AG20443 (cell line): ENCODE results near the gene MEF2D.

Source experiments
- DNase-seq: peaks from one replicate; pipeline ENCODE4 v3.0.0; 2012; ENCODE audit warnings: low spot score, mixed read lengths

MEF2D gene

DNA sequence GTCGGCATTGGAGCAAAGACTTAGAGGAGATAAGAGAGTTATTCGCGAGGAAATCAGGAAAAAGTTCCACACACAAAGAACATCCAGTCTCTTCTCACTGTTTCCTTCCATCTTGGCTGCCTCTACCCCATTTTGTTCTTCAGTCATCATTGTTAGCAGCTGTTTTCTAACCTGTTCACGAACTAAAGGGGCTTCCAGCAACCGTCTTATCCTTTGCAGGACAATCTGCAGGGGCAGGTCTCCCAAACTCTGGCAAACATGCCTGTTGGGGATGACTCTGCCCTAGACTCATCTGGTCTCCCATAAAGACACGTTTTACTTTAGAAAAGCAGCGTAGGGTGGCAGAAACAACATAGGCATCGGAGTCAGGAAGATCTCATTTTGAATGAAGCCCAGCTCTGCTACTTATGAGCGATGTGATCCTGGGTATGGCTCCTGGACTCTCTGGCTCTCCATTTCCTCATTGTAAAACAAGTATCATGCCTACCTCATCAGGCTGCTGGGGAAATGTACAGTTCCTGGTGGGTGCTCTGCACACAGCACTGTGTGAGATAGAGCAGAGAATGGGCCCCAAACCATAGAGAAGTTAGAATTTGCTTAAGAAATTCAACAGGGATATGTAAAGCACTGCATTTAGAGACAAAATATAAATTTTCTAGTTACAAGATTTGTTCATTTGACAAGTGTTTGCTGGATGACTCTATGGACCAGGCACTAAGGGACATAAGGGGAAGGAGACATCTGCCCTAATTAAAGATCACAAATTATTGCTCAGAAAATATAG is 59.7 kb downstream of the MEF2D start:
- no peak for DNase-seq

DNA sequence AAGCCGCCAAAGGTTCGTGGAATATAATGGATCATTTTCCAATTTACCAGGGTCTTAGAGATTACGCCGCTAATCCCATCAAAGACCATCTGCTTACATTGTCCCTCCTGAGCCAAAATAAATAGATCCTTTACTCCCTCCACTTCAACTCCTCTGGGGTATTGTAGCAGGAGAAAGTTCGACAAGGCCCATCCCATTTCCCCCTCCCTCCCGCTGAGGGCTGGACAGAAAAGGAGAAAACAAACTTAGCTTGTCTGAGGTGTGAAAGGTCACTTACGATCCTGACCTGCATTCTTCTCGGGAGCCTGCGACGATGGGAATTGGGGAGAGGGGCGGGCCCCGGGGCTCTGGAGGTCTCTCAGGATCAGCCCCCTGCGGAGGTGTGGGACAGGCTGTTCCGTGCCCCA is 60.8 kb downstream of the MEF2D start:
- no peak for DNase-seq

DNA sequence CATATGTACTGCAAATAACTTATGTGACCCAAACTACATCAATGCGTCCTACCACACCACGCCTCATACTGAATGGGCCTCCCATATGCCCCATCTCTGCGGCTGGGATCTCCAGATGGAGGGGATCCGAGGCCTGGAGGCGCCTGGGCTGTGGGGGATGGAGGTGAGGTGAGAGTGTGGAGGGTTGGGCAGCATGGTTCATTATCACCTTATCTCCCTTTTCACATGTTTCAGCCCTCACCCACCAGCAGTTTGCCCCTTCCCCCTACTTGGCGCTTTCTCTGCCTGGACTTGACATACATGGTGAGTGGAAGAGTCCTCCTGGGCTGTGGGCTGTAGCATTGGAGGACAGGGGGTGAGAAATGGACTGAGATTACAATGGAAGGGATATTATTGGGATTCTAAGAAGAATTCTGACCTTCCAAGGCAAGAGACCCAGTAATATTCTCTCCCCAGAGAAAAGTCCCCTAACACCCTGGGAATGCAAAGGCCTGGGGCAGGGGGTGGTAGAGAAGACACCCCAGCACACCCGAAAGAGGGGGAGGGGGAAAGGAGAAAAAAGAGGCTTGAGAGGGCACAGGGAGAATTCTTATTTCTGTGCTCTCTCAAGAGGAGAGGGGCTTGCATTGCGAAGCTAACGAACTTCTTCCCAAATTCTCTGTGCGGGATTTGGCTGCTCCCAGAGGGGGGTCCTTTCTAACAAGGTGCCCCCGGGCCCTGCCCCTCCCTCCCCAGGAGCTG is 61.4 kb downstream of the MEF2D start:
- no peak for DNase-seq

DNA sequence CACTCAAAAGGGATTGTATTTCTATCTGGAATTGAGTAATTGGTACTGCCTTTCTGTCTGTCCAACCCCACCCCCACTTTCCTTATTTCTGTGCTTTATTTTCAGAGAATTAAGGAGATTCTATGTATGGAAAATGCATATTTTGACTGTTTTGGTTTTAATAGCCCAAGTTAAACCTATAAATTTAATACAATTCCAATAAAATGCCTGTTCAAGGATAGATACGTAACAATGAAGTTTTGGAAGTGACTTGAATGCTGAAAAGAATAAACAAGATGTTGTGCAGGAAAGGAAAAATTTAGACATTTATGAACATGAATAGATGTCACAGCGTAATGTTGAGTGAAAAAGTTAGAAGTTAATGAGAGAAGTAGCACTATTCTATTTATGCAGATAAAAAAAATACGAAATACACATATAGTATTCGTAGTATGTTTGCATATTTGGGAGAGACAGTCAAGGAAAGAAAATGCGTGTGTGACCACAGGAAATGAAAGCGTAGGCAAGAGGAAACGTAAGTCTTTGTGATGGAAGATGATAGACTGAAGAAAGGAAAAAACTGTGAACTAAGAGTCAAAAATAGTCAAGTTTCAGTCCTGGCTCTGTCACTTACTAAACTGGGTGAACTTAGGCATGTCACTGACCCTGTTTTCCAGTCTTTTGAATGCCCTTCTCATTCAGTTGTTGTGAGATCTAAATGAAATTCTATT is 62.1 kb downstream of the MEF2D start:
- no peak for DNase-seq

DNA sequence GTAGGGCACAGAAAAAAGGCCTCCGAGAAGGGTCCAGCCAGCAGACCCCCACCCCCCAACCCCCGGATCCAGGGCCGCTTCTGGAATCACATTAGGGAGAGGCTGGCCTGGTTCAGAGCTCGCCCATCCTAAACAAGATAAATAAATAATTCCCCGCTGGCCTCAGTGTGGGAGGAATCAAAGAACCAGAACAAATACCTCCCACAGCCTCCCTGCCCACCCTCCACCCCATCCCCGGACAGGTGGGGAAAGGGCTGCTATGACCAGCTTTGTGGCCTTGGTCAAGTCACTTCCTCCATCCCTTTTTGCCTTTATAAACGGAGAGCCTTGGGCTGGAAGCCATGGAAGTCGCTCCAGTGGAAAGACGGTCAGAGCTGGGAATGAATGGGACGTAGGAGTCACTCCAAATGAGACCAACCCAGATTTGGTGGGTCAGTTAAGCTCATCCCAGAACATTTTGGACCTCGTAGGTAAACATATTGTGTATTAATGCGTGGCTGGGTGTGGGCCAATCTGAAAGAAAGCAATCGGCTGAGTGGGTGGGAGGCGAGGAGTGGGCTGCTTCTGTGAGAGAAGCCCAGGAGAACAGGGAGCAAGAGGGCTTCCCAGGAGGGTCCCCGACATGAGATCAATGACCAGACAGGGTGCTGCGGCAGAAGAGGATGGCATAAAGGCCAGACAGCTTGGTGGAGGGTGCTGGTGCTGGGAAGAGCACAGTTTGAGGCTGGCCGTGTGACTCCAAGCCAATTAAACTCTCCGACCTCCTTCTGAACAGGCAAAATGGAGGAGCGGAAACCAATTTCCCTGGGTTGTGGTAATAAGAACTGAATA is 63.3 kb downstream of the MEF2D start:
- DNase-seq: no peak

DNA sequence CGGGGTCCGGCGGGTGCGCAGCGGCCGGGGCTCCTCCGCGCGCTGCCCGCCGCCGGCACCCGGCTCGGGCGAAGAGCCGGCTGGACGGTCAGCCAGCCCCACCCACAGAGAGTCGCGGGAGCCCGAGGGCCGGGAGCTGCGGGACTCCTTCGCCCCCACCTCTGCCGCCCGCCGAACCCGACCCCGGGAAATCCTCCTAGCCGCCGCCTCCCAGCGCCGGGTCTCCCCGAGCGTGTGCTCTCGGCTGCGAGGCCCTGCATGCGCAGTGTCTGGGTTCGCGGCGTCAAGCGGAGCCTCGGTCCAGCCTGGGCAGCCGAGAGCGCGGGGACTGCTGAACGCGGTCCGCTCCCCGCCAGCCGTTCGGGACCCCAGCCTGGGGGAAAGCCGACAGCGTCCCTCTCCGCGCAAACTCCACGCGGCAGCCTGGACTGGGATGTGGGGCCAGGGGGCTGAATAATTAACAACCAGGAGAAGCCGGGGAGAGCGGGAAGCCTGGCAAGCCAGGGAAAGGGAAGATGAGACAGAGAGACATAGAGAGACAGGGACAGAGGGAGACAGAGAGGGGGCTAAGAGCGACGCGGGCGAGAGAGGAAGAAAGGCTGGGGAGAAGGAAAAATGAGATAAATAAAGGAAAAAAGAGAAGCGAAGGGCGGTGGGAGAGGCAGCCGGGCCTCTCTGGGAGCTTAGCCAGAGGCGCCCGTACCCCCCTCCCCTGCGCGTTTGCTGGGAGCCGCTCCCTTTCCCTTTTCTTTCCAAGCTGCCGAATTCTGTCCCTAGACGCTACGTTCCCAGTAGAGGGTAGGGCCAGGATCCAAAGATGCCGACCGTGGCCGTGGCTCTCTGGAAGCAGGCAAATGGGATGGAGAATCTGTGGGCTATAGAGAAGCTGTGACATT is 64.2 kb downstream of the MEF2D start:
- DNase-seq: peak; percentile 43

DNA sequence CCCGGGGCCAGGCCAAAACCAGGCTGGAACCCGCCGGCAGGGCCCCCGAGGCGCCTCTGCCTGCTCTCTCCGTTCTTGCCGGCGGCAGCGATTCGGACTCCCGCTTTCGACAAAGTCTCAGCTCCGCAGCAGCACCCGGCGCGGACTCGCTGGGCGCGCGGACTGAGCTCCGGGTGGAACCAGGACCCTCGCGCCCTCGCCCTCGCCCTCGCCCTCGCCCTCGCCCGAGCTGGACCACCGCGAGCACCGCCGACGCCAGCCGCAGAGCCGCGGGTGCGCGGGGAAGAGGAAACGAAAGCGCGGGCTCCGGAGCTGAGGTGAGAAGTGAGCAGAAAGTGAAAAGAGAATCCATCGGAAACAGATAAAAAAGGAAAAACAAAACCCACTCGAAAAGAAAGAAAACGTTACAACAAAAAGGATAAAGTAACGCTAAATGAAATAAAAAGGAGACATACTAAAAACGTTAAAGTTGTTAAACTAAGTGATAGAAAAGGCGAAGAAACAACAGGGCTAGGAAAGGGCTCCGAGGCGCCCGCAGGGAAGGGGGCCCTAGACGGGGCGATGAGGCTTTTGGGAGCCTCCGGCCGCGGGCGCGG is 64.9 kb downstream of the MEF2D start:
- DNase-seq: peak; percentile 47

DNA sequence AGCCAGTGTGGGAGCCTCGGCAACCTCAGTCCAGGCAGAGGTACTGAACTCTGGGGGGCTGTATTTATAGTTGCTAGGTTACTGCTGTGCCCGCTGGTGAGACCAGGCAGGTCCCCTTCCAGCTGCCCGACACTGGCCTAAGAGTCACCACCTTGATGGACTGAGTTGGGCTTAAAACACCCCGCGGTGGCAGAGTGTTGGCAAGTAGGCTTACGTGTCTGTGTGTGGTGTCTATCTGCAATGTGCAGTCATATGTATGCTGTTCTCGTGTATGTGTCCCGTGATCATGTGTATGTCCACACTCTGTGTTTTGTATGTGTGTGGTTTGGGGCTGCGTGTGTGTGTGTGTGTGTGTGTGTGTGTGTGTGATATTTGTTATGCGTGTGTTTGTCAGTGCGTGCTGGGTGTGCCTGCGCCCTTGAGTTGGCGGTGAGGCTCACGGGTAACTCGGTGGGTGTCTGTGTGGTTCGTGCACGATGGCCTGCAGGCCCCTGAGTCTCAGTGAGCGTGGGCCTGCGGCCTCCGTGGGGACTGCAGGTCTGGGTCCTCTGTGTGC is 65.5 kb downstream of the MEF2D start:
- DNase-seq: no peak

DNA sequence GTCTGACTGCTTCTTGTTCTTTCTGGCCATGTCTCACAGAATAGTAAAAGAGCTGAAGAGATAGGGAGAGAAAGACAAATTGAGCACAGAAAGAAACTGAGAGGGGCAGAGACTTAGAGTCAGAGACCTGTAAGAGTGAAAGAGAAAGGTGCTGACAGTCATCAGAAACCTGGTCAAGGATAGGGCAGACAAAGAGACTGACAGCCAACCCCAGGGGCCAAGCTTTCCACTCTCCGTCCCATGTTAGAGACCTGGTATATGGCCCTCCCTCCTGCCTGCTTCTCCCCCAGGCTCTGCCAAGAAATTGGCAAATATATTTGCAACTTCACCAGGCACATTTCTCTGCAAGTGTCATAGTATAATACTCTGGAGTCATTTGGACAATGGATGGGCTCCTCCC is 67.0 kb downstream of the MEF2D start:
- DNase-seq: no peak

DNA sequence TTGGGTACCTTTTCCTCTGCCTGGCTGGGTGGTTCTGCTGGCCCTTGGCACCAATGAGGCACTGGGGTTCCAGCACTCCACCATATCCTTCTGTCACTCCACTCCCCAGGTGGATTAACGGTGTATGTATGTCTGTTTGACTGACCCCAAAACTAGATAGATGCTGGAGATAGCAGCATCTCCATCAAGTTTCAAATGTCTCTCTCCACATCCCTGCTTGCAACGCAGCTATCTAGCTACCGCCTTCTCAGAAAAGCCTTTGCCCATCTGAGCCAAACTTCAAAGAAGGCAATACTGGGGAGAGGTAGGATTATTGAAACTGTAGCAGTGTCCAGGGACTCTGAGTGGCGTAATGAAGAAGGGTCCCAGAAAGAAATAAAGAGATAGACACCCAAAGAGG is 67.5 kb downstream of the MEF2D start:
- DNase-seq: no peak

DNA sequence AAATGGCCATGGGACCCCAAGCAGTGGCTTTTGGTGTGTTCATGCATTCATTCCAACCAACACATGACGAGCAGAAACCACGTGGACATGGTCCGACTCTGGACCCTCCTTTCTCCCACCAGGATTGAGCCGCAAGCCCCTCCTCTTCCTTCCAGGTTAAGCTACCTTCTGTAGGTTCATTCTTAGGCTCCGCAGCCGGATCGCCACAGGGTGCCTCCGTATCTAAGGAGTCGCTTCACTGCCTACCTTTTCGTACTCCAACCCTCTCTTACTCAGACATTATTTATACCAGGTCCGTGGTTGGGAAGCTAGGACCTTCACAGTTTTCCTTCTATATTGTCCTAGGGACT is 67.9 kb downstream of the MEF2D start:
- DNase-seq: no peak

DNA sequence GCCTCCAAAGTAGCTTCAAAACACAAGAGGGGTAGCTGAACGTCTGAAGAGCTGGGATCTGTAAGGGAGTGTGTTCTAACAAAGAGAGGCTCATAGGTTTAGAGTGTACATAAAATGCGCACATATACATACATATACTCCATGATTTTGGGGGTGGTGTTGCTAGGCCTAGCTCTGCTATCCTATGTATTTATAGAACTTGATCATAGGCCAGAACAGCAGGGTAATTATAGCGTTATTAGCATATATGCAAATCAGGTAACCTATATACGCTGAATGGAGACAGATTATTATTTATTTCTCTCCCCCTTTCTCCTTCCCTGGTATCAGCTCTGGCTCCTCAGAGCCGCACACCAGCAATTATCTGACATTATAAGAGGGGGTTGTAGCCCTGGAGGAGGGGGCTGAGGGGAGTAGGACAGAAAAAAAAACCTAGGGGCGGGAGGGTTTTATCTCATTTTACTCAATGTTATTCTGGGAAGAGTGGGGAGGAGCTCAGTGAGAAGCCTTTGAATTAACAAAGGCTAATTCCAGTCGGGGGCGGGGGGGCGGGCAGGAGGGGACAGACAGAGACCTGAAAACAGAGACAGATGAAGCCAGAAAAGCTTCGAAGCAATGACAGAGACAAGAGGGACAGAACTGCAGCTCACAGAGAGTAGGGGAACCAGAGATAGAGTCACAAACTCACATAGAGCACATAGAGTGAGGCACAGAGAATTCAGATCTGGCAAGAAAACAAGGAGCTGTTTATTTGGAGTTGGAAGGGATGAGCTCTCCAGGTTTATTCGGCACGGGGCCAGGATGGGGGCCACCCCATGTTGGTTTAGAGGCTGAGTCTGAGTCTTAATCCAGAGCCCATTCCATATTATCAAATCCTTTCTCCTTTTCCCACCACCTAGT is 68.6 kb downstream of the MEF2D start:
- no peak for DNase-seq

DNA sequence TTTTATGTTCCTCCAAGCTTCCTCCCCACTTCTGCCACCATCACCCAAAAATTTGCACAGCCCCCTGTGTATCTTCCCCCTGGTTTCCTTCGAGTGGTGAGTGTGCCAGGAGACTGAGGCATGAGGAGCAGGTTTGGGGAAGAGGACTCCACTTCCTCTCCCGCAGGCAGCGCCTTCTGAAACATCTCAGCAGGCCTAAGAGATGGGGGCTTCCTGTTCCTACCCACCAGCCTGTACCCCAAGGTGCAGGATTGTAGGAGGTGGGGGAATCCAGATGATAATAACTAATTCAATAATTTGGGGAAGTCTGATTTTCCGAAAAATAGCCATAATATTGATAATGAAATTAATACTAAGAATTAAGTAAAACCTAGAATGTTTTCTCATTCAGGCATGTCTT is 69.2 kb downstream of the MEF2D start:
- no peak for DNase-seq

DNA sequence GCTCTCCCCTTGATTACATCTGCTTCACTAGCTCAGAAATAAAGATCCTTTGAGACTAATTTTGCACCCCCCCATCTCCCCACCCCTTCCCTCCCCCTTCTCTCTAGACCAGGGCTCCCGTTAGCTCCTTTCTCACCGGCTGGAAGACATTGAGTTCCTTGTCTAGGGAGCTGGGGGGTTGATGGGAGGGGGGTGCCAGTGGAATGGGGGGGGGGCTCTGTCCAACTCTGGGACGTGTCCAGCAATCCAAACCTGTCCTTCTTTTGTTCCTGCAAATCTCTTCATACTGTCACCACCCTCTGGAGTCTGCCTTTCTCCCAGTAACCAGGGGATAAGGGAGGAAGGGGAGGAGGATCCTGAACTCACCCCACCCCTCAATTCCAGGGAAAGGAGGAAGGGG is 69.7 kb downstream of the MEF2D start:
- DNase-seq: no peak

DNA sequence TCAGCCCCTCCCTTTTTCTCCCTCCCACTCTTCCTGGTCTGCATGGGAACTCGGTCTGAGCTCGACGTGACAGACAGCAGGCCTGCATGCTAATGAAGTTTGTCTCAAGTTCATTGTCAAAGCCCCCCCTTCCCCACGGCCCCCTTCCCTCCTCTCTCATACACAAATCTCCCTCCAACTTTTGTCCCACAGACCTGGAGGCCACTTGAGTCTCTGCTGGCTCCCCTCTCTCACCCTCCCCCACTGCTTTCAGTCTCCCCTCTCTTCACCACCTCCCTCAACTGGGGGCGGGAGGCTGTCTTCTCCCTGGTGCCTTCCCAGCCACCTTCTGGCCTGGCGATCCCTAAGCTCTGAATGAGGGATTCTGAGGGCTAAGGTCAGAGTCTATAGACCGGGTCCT is 70.3 kb downstream of the MEF2D start:
- DNase-seq: no peak

DNA sequence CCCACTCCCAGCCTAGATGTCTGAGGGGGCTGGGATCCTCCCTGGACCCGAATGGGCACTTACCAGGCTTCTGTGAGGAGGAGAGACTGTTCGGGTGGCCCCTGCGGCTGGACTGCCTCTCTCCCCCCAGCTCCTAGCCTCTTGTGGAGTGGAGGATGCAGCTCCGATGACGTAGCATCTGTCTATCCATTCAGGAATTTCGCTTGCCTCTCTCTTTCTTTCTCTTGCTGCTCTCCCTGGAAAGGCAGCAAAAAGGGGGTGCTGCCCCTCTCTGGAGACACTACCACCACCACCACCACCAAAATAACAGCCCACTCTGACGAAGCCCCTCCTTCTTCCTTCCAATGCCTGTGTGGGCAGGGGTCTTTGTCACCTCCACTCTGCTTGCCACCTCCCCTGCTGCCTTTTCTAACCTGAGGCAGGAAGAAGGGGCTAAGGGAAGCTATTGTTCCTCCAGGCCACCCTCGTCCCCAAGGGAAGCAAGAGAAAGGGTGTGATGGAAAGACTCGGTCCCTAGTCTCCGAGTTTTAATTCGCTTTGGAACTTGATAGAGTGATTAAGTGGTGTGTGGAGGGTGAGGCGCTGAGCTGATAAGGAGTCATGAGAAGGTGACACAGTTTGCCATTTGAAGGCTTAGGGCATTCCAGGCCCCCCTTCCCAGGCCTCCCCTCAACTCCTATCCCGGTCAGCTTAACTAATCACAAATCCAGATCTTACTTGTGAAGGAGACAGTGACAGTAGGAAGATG is 71.1 kb downstream of the MEF2D start:
- DNase-seq: no peak

DNA sequence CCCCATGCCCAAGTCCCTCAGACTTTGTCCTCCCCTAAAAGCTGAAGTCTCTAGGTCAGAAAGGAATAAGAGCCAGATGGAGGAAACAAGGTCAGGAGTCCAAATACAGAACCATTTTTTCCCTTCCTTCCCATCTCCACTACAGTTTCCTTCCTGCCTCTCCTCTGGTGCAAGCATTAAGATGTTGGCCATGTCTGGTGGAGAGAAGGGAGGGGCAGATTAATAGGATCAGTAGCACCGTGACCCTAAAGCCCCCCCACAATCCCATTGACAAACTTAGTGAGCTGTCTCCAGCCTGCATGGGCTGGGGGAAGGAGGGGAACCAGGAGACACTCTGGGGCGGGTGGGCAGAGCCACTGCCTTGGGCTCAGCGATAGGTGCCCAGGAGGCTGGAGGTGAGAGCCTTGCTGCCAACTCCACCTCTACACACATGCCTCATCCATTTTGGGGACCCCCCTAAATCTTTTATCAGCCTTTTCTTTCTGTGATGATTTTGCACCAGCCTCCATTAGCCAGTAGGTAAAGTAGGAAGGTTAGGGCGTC is 71.8 kb downstream of the MEF2D start:
- DNase-seq: no peak

DNA sequence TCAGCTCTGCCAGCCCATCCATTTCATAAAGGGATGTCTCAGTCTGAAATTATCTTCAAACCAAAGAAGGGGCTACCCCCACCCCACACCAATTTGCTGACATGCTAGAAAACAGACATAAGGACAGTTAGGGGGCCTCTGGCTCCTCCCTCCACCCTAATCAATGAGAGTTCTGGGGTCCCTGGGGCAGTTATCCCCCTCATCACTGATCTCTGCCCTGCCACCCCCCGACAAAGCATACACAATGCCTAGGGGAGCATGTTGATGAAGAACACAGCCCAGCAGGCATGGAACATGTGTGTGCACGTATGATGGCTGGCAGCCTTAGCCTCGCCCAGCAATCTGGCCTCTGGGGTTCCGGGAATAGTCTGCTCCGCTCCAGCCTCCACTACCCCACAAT is 72.6 kb downstream of the MEF2D start:
- no peak for DNase-seq
